Measurements from ENCODE around the gene ERFE.

Gene ERFE

GRCh38 chr2:238180554-238180953 lies 21.8 kb downstream of the ERFE start:
- H3K27me3 ChIP-seq (ENCODE audit: insufficient read depth, low read length), result no peaks in the 10 kb centered on the region
- no peaks in the 10 kb centered on the region for H3K9me2 ChIP-seq (ENCODE audit: low read depth, low read length)
- H2AFZ ChIP-seq (ENCODE audit: low read length), result no peak overlapping the region
- no peak overlapping the region for H3K9ac ChIP-seq (ENCODE audit: low read length)
- no peak overlapping the region for H3K4me3 ChIP-seq (ENCODE audit: low read depth, low read length, poor library complexity, severe bottlenecking)
- H3F3A ChIP-seq (ENCODE audit: insufficient read depth, low read length), result no peaks in the 10 kb centered on the region
- H3K27ac ChIP-seq (ENCODE audit: low read depth, low read length, poor library complexity, severe bottlenecking), result no peak overlapping the region
- H3K4me2 ChIP-seq (ENCODE audit: low read length), result no peak overlapping the region
- H3K36me3 ChIP-seq (ENCODE audit: insufficient read depth, low read length), result peaks cover 96% of the 10 kb centered on the region
- H3K4me1 ChIP-seq (ENCODE audit: insufficient read depth, low read length, severe bottlenecking), result no peaks in the 10 kb centered on the region
- no peaks in the 10 kb centered on the region for H3K9me3 ChIP-seq (ENCODE audit: low read length)
- H3K79me2 ChIP-seq (ENCODE audit: insufficient read depth, low read length), result no peaks in the 10 kb centered on the region
- no peaks in the 10 kb centered on the region for H4K20me1 ChIP-seq (ENCODE audit: insufficient read depth, low read length)
- TF ChIP-seq CTCF (IDR thresholded peaks at IDR 0.05; ENCODE audit: low read length) (no peak), EZH2 (IDR thresholded peaks at IDR 0.05; ENCODE audit: borderline replicate concordance, low read length) (no peak)

- Histone ChIP-seq H3K4me1 (ENCODE audit: insufficient read depth, low read length, severe bottlenecking) (no peaks in the 10 kb centered on the region), H3K9ac (ENCODE audit: low read length) (no peak overlapping the region), H3F3A (ENCODE audit: insufficient read depth, low read length) (no peaks in the 10 kb centered on the region), H3K79me2 (ENCODE audit: insufficient read depth, low read length) (no peaks in the 10 kb centered on the region), H3K4me2 (ENCODE audit: low read length) (no peak overlapping the region), H2AFZ (ENCODE audit: low read length) (no peak overlapping the region), H4K20me1 (ENCODE audit: insufficient read depth, low read length) (no peaks in the 10 kb centered on the region), H3K4me3 (ENCODE audit: low read depth, low read length, poor library complexity, severe bottlenecking) (no peak overlapping the region), H3K27ac (ENCODE audit: low read depth, low read length, poor library complexity, severe bottlenecking) (no peak overlapping the region), H3K27me3 (ENCODE audit: insufficient read depth, low read length) (no peaks in the 10 kb centered on the region), H3K36me3 (ENCODE audit: insufficient read depth, low read length) (peaks cover 100% of the 10 kb centered on the region), H3K9me2 (ENCODE audit: low read depth, low read length) (no peaks in the 10 kb centered on the region), H3K9me3 (ENCODE audit: low read length) (no peaks in the 10 kb centered on the region)
- TF ChIP-seq EZH2 (IDR thresholded peaks at IDR 0.05; ENCODE audit: borderline replicate concordance, low read length) (no peak), CTCF (IDR thresholded peaks at IDR 0.05; ENCODE audit: low read length) (no peak)
Observed at GRCh38 chr2:238182362-238182761, 23.6 kb downstream of the ERFE start.

GRCh38 chr2:238183821-238184220 lies 25.1 kb downstream of the ERFE start:
- Histone ChIP-seq H4K20me1 (ENCODE audit: insufficient read depth, low read length) (no peaks in the 10 kb centered on the region), H3K4me3 (ENCODE audit: low read depth, low read length, poor library complexity, severe bottlenecking) (no peak overlapping the region), H3K9ac (ENCODE audit: low read length) (no peak overlapping the region), H3F3A (ENCODE audit: insufficient read depth, low read length) (no peaks in the 10 kb centered on the region), H3K9me2 (ENCODE audit: low read depth, low read length) (no peaks in the 10 kb centered on the region), H3K27me3 (ENCODE audit: insufficient read depth, low read length) (no peaks in the 10 kb centered on the region), H2AFZ (ENCODE audit: low read length) (no peak overlapping the region), H3K9me3 (ENCODE audit: low read length) (no peaks in the 10 kb centered on the region), H3K36me3 (ENCODE audit: insufficient read depth, low read length) (peaks cover 100% of the 10 kb centered on the region), H3K27ac (ENCODE audit: low read depth, low read length, poor library complexity, severe bottlenecking) (no peak overlapping the region), H3K79me2 (ENCODE audit: insufficient read depth, low read length) (no peaks in the 10 kb centered on the region), H3K4me1 (ENCODE audit: insufficient read depth, low read length, severe bottlenecking) (no peaks in the 10 kb centered on the region), H3K4me2 (ENCODE audit: low read length) (no peak overlapping the region)
- TF ChIP-seq CTCF (IDR thresholded peaks at IDR 0.05; ENCODE audit: low read length) (no peak), EZH2 (IDR thresholded peaks at IDR 0.05; ENCODE audit: borderline replicate concordance, low read length) (no peak)
